Body of pancreas (tissue), 4 donors: Measurements from ENCODE around the gene ABCC1. TPM values are rescaled to one million over a fixed set of nuclear protein-coding genes. Genes with fewer than 3 reads are reported as not detected.

Experiments used
- ATAC-seq: fragments of 150-250 bp; one replicate; pipeline ENCODE4 v1.9.1; 2016
- DNase-seq, 4 donors: peaks; one replicate each; pipeline ENCODE4 v3.0.0-alpha.2; 2019
- H3K27ac ChIP-seq, 4 donors: fragments of 200-600 bp; sonication (generic); 1 replicate in 3 of 4; 2 replicates in 1 of 4; pipeline versions ENCODE4 v1.5.1 to v1.6.1; 2016 to 2019; ENCODE audit warnings: mild to moderate bottlenecking in 1 of 4, mixed read lengths in 1 of 4, moderate library complexity in 1 of 4
- H3K27me3 ChIP-seq, 2 donors: fragments of 200-600 bp; sonication (generic); one replicate each; pipeline ENCODE4 v1.6.0; 2016; ENCODE audit warnings: mild to moderate bottlenecking in 1 of 2
- H3K36me3 ChIP-seq, 2 donors: fragments of 200-600 bp; sonication (generic); replicated peaks in 1 of 2; 2 replicates each; pipeline ENCODE4 v1.5.1; 2016; ENCODE audit warnings: low read depth in 2 of 2; ENCODE audit not compliant: insufficient read depth in 1 of 2
- H3K4me1 ChIP-seq: fragments of 200-600 bp; sonication (generic); one replicate; pipeline ENCODE4 v1.6.0; 2016
- H3K4me3 ChIP-seq, 2 donors: fragments of 200-600 bp; sonication (generic); 1 replicate in 1 of 2; 2 replicates in 1 of 2; pipeline ENCODE4 v1.5.1; 2016 to 2019
- H3K9me3 ChIP-seq, 3 donors: fragments of 200-600 bp; sonication (generic); 1 replicate in 2 of 3; 2 replicates in 1 of 3; pipeline ENCODE4 v1.5.1; 2016
- POLR2A ChIP-seq, 3 donors: fragments of 450-650 bp; IDR thresholded peaks; one replicate each; pipeline ENCODE4 v1.6.1; 2016; ENCODE audit warnings: antibody characterized with exemption in 3 of 3, mild to moderate bottlenecking in 2 of 3
- WGBS, 2 donors: methylation state at CpG; one replicate each; pipeline ENCODE4 v1.1.5; 2017; 5-methylcytosine and 5-hydroxymethylcytosine counted together
- intact Hi-C: fragments of 100-400 bp; cut with DNase I; formaldehyde crosslinking; loops from one replicate; pipeline ENCODE4 v1.15.1; 2023
- total RNA-seq, 2 donors: library from RNA; depleted of rRNA; stranded (reverse); fragments of >200 nt; gene quantifications; one replicate each; pipeline ENCODE4 v1.1.0, GENCODE V29; 2016
- TF ChIP-seq, protein P1 (sequence below), 7 experiments: fragments of 450-650 bp in 4 of 7; fragments of 200-600 bp in 3 of 7; sonication (generic) in 3 of 7; IDR thresholded peaks; one replicate each; pipeline ENCODE4 v1.5.1; 2016 to 2019; ENCODE audit warnings: antibody characterized with exemption in 7 of 7

ABCC1 gene
- total RNA-seq, 2 donors from 2014 or later: 12.7 to 23.1 TPM

- H3K27ac ChIP-seq: no peak overlapping the region
- intact Hi-C loops: no loop called here
- WGBS, 2 donors: 85 to 86% methylated on average over 5 of the region's 5 CpGs
- H3K9me3 ChIP-seq: no peaks in the 10 kb centered on the region
- DNase-seq (peak in 1 of 4 donors; percentile 23), ATAC-seq (no peak)
- no peaks in the 10 kb centered on the region for H3K27me3 ChIP-seq
- H3K4me1 ChIP-seq: peaks cover 6% of the 10 kb centered on the region
- TF ChIP-seq, protein P1, sequence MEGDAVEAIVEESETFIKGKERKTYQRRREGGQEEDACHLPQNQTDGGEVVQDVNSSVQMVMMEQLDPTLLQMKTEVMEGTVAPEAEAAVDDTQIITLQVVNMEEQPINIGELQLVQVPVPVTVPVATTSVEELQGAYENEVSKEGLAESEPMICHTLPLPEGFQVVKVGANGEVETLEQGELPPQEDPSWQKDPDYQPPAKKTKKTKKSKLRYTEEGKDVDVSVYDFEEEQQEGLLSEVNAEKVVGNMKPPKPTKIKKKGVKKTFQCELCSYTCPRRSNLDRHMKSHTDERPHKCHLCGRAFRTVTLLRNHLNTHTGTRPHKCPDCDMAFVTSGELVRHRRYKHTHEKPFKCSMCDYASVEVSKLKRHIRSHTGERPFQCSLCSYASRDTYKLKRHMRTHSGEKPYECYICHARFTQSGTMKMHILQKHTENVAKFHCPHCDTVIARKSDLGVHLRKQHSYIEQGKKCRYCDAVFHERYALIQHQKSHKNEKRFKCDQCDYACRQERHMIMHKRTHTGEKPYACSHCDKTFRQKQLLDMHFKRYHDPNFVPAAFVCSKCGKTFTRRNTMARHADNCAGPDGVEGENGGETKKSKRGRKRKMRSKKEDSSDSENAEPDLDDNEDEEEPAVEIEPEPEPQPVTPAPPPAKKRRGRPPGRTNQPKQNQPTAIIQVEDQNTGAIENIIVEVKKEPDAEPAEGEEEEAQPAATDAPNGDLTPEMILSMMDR (IDR thresholded peaks at IDR 0.05): no peak
- no peaks in the 10 kb centered on the region for H3K36me3 ChIP-seq
- no peak overlapping the region for H3K4me3 ChIP-seq
Observed at GRCh38 chr16:15975172-15975571, 25.8 kb downstream of the ABCC1 start.

GRCh38 chr16:15976225-15976812 lies 26.9 kb downstream of the ABCC1 start:
- DNase-seq (no peak), ATAC-seq (no peak)
- Histone ChIP-seq H3K27me3 (no peaks in the 10 kb centered on the region), H3K27ac (peak overlapping the region in 1 of 4 donors; percentile 36), H3K36me3 (no peaks in the 10 kb centered on the region), H3K4me1 (peaks cover 6% of the 10 kb centered on the region), H3K4me3 (no peak overlapping the region), H3K9me3 (no peaks in the 10 kb centered on the region)
- WGBS, 2 donors: 82 to 87% methylated on average over 4 to 5 of the region's 5 CpGs
- TF ChIP-seq, protein P1 (IDR thresholded peaks at IDR 0.05): no peak
- TF ChIP-seq POLR2A (IDR thresholded peaks at IDR 0.05): no peak
- intact Hi-C loops: no loop called here

DNA sequence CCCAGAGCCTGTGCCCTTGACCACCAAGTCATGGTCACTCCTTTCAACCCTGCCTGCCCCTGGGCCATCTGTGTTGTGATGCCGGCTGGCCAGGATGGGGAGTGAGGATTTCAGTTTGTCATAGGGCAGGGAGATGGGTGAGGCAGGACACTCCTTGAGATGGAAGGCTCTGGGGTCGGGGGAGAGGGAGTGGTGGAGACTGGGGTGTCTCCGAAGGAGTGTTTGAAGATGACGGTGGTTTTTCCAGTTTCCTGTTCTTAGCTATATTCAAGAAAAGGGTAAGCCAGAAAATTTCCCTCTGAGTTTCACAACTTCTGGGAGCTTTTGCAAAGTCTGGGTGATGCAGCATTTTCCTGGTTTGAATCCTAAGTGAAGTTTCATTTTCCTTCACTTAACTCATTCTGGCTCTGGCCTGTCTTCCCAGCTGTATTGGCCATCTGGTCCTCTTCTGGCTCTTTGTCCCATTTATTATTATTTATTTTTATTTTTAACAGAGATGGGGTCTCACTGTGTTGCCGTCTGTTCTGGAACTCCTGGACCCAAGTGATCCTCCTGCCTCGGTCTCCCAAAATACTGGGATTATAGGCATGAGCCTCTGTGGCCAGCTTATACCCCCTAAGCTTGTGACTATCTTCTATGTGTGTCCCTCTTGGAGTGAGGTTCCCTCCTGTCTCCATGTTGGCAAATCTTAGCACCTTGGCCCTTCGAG lies 27.7 kb downstream of the ABCC1 start:
- no peak overlapping the region for H3K4me3 ChIP-seq
- TF ChIP-seq POLR2A (IDR thresholded peaks at IDR 0.05): no peak
- TF ChIP-seq, protein P1 (IDR thresholded peaks at IDR 0.05): no peak
- intact Hi-C loops: no loop called here
- 86 to 91% methylated on average over 7 of the region's 7 CpGs for whole genome bisulfite sequencing, 2 donors
- H3K27ac ChIP-seq: peak overlapping the region in 1 of 4 donors; percentile 36
- H3K4me1 ChIP-seq: peaks cover 6% of the 10 kb centered on the region
- DNase-seq: no peak
- ATAC-seq: peak; percentile 67
- H3K9me3 ChIP-seq: no peaks in the 10 kb centered on the region
- no peaks in the 10 kb centered on the region for H3K27me3 ChIP-seq
- H3K36me3 ChIP-seq: no peaks in the 10 kb centered on the region

DNA sequence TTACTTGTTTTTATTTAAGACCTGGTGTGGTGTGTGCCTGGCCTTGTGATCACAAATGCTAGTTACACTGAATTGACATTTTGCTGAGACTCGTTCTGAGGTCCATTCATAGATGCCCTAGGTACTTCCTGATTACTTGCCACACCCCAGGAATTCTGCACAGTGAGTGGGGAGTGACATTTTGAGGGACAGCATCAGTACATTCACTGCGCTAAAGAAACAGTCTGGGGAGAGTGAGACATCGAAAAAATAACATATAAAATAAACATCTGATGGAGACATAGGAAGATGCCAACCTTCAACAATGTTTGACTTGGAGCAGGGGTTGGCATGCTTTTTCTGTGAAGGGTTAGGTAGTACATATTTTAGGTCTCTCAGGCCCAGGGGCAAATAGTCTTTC lies 30.4 kb downstream of the ABCC1 start:
- WGBS, 2 donors: 51 to 63% methylated on average over 3 of the region's 3 CpGs
- TF ChIP-seq, protein P1 (IDR thresholded peaks at IDR 0.05): no peak
- no peak for TF ChIP-seq POLR2A (IDR thresholded peaks at IDR 0.05)
- Histone ChIP-seq H3K27me3 (no peaks in the 10 kb centered on the region), H3K4me1 (no peaks in the 10 kb centered on the region), H3K4me3 (no peak overlapping the region), H3K27ac (no peak overlapping the region), H3K9me3 (no peaks in the 10 kb centered on the region), H3K36me3 (no peaks in the 10 kb centered on the region)
- intact Hi-C loops: no loop called here
- no peak for ATAC-seq
- DNase-seq: no peak

- no peaks in the 10 kb centered on the region for H3K36me3 ChIP-seq
- H3K9me3 ChIP-seq: no peaks in the 10 kb centered on the region
- intact Hi-C loops: no loop called here
- no peak for ATAC-seq
- H3K27ac ChIP-seq: no peak overlapping the region
- no peaks in the 10 kb centered on the region for H3K4me1 ChIP-seq
- no peak for TF ChIP-seq POLR2A (IDR thresholded peaks at IDR 0.05)
- TF ChIP-seq, protein P1 (IDR thresholded peaks at IDR 0.05): no peak
- DNase-seq: no peak
- no peaks in the 10 kb centered on the region for H3K27me3 ChIP-seq
- WGBS, 2 donors: 84 to 94% methylated on average over 3 of the region's 3 CpGs
- no peak overlapping the region for H3K4me3 ChIP-seq
Observed at GRCh38 chr16:15980329-15980728, 30.9 kb downstream of the ABCC1 start.
